GM06990 (cell line): ENCODE results near the gene EOLA1.
A peak's percentile ranks its signal among the peaks of the same experiment; 100 is the strongest.

ENCODE experiments used
- DNase-seq: peaks from one replicate; pipeline ENCODE4 v3.0.0-alpha.2; 2011; ENCODE audit not compliant: insufficient read length; ENCODE audit errors: extremely low read depth
- H3K27me3 ChIP-seq: replicated peaks from 2 replicates; pipeline ENCODE4 v1.6.0; 2011; ENCODE audit warnings: low read length; ENCODE audit not compliant: control insufficient read depth, insufficient read depth
- H3K36me3 ChIP-seq: 2 replicates; pipeline ENCODE4 v1.5.1; 2011; ENCODE audit warnings: low read length; ENCODE audit not compliant: control insufficient read depth, insufficient read depth
- H3K4me3 ChIP-seq: replicated peaks from 2 replicates; pipeline ENCODE4 v1.5.1; 2011; ENCODE audit warnings: low read depth, mild to moderate bottlenecking, control low read depth, low read length
- CTCF ChIP-seq: IDR thresholded peaks from 2 replicates; pipeline ENCODE4 v1.5.1; 2011; ENCODE audit warnings: low read length, control low read depth, mild to moderate bottlenecking, inconsistent platforms; ENCODE audit not compliant: insufficient read depth, poor library complexity, severe bottlenecking

The EOLA1 gene

GRCh38 chrX:149540621-149541520 lies at the start of gene EOLA1:
Gene EOLA1 (plus strand): TSS chrX:149541012. CDS start chrX:149545631, 4,619 bp downstream.
- peaks cover 2% of the 10 kb centered on the region for H3K36me3 ChIP-seq
- DNase-seq, result peak; percentile 89
- no peak for TF ChIP-seq CTCF
- no peaks in the 10 kb centered on the region for H3K27me3 ChIP-seq
- peak within 1 kb of the TSS; percentile 83 for H3K4me3 ChIP-seq

GRCh38 chrX:149491812-149492211 lies 49.0 kb upstream of the EOLA1 start:
- no peak for DNase-seq
- no peak overlapping the region for H3K4me3 ChIP-seq
- no peaks in the 10 kb centered on the region for H3K27me3 ChIP-seq
- H3K36me3 ChIP-seq, result peaks cover 14% of the 10 kb centered on the region
- no peak for TF ChIP-seq CTCF

GRCh38 chrX:149493567-149494562 lies 46.9 kb upstream of the EOLA1 start:
- no peak for TF ChIP-seq CTCF
- no peaks in the 10 kb centered on the region for H3K27me3 ChIP-seq
- DNase-seq, result no peak
- no peak overlapping the region for H3K4me3 ChIP-seq
- peaks cover 19% of the 10 kb centered on the region for H3K36me3 ChIP-seq

- DNase-seq, result no peak
- H3K27me3 ChIP-seq, result no peaks in the 10 kb centered on the region
- peaks cover 19% of the 10 kb centered on the region for H3K36me3 ChIP-seq
- TF ChIP-seq CTCF, result no peak
- no peak overlapping the region for H3K4me3 ChIP-seq
These were observed 45.8 kb upstream of the EOLA1 start for GRCh38 chrX:149494844-149495565.

GRCh38 chrX:149495573-149496071 lies 45.2 kb upstream of the EOLA1 start:
- no peak for TF ChIP-seq CTCF
- peaks cover 19% of the 10 kb centered on the region for H3K36me3 ChIP-seq
- H3K27me3 ChIP-seq, result no peaks in the 10 kb centered on the region

More at GRCh38 chrX:149495573-149496071, 45.2 kb upstream of the EOLA1 start:
- DNase-seq, result no peak
- H3K4me3 ChIP-seq, result no peak overlapping the region
